HK-2 (cell line): ENCODE measurements around the gene SKAP2.

Experiments used
- DNase-seq: peaks from one replicate; pipeline ENCODE4 v3.0.0-alpha.2; 2018; ENCODE audit not compliant: unreplicated experiment

Gene SKAP2

GRCh38 chr7:26664735-26665416 lies 199.5 kb downstream of the SKAP2 start:
- no peak for DNase-seq

- DNase-seq = no peak
Observed at GRCh38 chr7:26664274-26664673, 200.1 kb downstream of the SKAP2 start.

GRCh38 chr7:26663874-26664273 lies 200.5 kb downstream of the SKAP2 start:
- no peak for DNase-seq

- DNase-seq = no peak
Observed at GRCh38 chr7:26662646-26663045, 201.7 kb downstream of the SKAP2 start.

GRCh38 chr7:26659121-26659520 lies 205.3 kb downstream of the SKAP2 start:
- DNase-seq = no peak

GRCh38 chr7:26658389-26659084 lies 205.9 kb downstream of the SKAP2 start:
- DNase-seq = no peak

GRCh38 chr7:26657686-26658388 lies 206.6 kb downstream of the SKAP2 start:
- DNase-seq = no peak

- DNase-seq = no peak
Observed at GRCh38 chr7:26657206-26657641, 207.2 kb downstream of the SKAP2 start.

- DNase-seq = no peak
Observed at GRCh38 chr7:26656735-26657134, 207.7 kb downstream of the SKAP2 start.

GRCh38 chr7:26655781-26656180 lies 208.6 kb downstream of the SKAP2 start:
- DNase-seq = no peak

- peak; percentile 35 for DNase-seq
Observed at GRCh38 chr7:26653430-26654399, 210.7 kb downstream of the SKAP2 start.

- DNase-seq = no peak
Observed at GRCh38 chr7:26652401-26653100, 211.8 kb downstream of the SKAP2 start.

- DNase-seq = no peak
Observed at GRCh38 chr7:26650103-26650502, 214.3 kb downstream of the SKAP2 start.

- DNase-seq = no peak
Observed at GRCh38 chr7:26649388-26649787, 215.0 kb downstream of the SKAP2 start.

- no peak for DNase-seq
Observed at GRCh38 chr7:26648554-26648953, 215.8 kb downstream of the SKAP2 start.

GRCh38 chr7:26646336-26647048 lies 217.9 kb downstream of the SKAP2 start:
- DNase-seq = no peak

- DNase-seq = no peak
Observed at GRCh38 chr7:26645121-26645520, 219.3 kb downstream of the SKAP2 start.

- DNase-seq = no peak
Observed at GRCh38 chr7:26642416-26642815, 222.0 kb downstream of the SKAP2 start.

GRCh38 chr7:26639695-26640094 lies 224.7 kb downstream of the SKAP2 start:
- no peak for DNase-seq

- no peak for DNase-seq
Observed at GRCh38 chr7:26639111-26639510, 225.3 kb downstream of the SKAP2 start.
